Measurements from ENCODE around the gene LCMT1.

Gene LCMT1

DNA sequence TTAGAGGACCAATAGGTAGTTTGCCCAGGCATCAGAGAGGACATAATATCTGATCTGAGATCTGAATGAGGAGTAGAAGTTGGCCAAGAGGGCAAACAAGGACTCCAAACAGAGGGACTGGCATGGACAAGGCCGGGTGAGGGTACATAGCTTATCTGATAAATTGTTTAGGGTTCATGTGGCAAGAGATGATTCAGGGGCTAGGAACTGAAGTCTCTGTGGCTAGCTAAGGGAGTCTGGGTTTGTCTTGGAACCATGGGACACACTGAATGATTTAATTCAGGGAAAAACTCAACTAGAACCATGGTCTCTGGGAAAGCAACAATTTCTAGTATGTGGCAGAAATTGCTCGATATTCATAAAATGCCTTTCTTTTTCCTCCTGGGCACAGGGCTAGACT lies 101.1 kb downstream of the LCMT1 start:
- DNase-seq: no peak

- no peak for DNase-seq
Measured at GRCh38 chr16:25213709-25214397, 102.3 kb downstream of the LCMT1 start.

GRCh38 chr16:25217112-25217511 lies 105.6 kb downstream of the LCMT1 start:
- DNase-seq: no peak

- no peak for DNase-seq
Measured at GRCh38 chr16:25217921-25218320, 106.4 kb downstream of the LCMT1 start.

DNA sequence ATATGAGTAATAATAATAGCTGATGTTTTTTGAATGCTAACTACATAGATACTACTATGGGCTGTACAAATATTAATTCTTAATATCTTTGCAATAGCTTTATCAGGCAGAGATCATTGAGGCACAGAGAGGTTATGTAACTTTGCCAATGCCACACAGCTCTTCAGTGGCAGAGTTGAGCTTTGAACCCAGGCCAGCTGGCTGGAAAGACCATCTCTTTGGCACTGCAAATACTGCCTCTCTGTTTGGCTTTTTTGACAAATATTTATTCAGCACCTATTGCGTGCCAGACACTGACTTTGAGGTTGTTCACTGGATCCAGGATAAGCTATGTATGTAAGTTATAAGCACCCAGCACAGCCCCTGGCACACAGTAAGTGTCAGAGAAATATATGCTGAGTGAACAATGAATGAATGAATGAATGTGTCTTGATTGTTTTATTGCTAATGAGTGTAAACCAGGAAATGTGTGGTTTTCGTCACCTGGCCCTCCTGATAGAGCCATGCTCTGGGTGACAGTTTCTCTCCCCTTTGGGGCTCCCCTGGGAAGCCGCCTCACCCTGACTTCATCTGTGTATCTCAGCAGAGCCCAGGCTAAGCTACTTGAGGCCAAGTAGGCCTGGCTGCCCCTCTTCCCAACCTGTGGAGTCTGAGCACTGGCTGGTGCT lies 107.7 kb downstream of the LCMT1 start:
- DNase-seq: no peak

DNA sequence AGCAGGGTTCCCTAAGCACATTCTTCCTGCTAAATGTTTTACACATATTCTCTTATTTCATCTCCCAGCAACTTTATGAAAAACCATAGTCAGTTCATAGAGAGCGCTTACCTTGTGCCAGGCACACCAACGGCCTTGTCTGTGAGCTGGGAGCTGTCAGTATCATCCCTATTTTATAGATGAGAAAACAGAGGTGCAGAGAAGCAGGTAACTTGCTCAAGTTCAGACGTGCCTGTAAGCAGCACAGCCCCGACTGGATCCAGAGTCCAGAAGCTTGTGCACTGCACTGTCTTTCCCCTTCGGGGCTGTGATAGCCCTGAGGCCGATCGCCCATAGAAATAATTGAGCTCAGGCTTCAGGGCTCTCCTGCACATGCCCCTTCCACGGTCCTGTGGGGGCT lies 111.4 kb downstream of the LCMT1 start:
- DNase-seq: no peak

GRCh38 chr16:25223964-25224363 lies 112.4 kb downstream of the LCMT1 start:
- no peak for DNase-seq

DNA sequence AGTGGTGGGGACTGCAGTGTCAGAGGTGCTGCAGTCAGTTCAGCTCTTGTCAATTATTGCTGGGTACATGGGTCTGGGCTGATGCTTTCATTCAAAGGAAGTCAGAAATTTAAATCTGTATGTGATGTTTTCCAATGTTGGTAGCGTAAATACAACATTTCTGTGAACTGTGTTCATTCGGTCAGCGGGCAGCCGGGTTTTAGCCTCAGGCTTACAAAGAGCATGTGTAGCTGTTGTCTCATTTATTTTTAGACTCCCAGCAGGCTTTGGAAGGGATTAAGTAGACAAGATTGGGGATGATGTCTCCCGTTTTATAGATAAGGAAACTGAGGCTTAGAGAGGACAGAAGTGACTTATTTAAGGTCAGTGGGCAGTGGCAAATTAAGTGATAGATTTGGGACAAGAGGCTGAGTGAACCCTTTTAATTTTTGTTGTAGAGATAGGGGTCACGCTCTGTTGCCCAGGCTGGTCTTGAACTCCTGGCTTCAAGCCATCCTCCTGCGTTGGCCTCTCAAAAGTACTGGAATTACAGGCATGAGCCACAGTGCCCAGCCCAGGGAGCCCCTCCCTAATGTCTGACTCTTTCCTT lies 113.3 kb downstream of the LCMT1 start:
- no peak for DNase-seq
